ENCODE results near the gene GMDS. TPM values are rescaled to one million over a fixed set of nuclear protein-coding genes. Genes with fewer than 3 reads are reported as not detected.

The GMDS gene
- total RNA-seq, 4 donors from 2014 or later = 3.4 to 7.2 (median 4.6) TPM

DNA sequence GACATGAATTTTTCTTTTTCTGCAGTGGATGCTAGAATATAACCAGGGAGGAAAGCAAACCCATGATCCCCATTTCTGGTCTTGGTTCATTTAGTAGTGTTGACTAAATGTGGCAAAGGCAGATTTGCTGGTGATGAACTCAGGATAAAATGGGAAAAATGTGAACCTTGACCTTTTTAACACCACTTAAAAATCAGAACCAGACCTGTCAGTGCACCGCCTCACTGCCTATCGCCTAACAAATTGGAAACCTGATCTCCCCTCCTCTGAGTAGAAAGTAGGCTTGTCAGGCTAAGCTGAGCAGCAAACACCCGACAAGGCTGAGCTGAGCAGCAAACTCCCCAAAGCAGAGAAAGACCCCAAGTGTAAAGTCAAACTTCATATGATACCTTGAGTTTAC lies 380.9 kb downstream of the GMDS start:
- no peak for TF ChIP-seq POLR2A (IDR thresholded peaks at IDR 0.05)
- TF ChIP-seq, protein P1, sequence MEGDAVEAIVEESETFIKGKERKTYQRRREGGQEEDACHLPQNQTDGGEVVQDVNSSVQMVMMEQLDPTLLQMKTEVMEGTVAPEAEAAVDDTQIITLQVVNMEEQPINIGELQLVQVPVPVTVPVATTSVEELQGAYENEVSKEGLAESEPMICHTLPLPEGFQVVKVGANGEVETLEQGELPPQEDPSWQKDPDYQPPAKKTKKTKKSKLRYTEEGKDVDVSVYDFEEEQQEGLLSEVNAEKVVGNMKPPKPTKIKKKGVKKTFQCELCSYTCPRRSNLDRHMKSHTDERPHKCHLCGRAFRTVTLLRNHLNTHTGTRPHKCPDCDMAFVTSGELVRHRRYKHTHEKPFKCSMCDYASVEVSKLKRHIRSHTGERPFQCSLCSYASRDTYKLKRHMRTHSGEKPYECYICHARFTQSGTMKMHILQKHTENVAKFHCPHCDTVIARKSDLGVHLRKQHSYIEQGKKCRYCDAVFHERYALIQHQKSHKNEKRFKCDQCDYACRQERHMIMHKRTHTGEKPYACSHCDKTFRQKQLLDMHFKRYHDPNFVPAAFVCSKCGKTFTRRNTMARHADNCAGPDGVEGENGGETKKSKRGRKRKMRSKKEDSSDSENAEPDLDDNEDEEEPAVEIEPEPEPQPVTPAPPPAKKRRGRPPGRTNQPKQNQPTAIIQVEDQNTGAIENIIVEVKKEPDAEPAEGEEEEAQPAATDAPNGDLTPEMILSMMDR (IDR thresholded peaks at IDR 0.05 in 4 of 5, conservative IDR thresholded peaks at IDR 0.05 in 1 of 5) = no peak
- Histone ChIP-seq H3K27ac (no peak overlapping the region), H3K27me3 (no peaks in the 10 kb centered on the region), H3K4me1 (no peaks in the 10 kb centered on the region), H3K4me3 (no peak overlapping the region), H3K9me3 (no peaks in the 10 kb centered on the region), H3K36me3 (no peaks in the 10 kb centered on the region)
- in situ Hi-C loops (cut with MboI; ENCODE audit: low sequenced_read_pairs in 4 of 4) (no loop called here), intact Hi-C loops (cut with DNase I; ENCODE audit: low total_unique reads) (no loop called here)
- ATAC-seq = no peak
- DNase-seq = no peak

GRCh38 chr6:1862411-1862810 lies 383.0 kb downstream of the GMDS start:
- no peak for DNase-seq
- no peaks in the 10 kb centered on the region for H3K36me3 ChIP-seq
- no peaks in the 10 kb centered on the region for H3K4me1 ChIP-seq
- no peak for TF ChIP-seq POLR2A (IDR thresholded peaks at IDR 0.05)
- TF ChIP-seq, protein P1 (IDR thresholded peaks at IDR 0.05 in 4 of 5, conservative IDR thresholded peaks at IDR 0.05 in 1 of 5) = no peak
- no peak overlapping the region for H3K27ac ChIP-seq
- no peaks in the 10 kb centered on the region for H3K27me3 ChIP-seq
- ATAC-seq = no peak
- no peaks in the 10 kb centered on the region for H3K9me3 ChIP-seq
- in situ Hi-C loops (cut with MboI; ENCODE audit: low sequenced_read_pairs in 4 of 4) (no loop called here), intact Hi-C loops (cut with DNase I; ENCODE audit: low total_unique reads) (no loop called here)
- no peak overlapping the region for H3K4me3 ChIP-seq

DNA sequence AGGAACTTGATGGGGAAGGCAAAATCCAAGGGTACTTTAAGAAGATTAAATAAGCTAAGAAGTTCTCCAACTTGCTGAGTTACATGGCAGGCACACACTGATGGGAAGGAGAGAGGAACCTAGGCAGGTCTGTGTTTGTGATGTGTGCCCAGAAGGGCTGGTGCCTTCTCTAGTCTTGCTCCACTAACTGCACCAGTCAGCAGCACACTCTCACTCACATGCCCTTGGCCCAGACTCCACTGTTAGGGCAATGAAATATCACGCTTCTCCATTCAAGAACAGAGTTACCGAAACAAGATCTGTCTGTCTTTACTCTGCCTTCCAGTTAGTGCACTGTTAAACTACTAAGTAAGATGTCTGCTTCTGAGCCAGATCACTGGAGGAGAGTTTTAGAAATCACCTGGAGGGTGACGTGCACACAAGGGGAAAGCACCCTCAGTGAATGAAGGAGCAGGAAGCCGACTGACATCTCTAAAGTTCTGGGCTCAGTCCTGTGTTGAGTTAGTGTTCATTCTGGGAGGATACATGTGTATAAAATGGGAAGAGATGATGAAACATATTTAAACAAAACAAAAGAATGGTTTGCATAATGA lies 384.6 kb downstream of the GMDS start:
- H3K9me3 ChIP-seq = no peaks in the 10 kb centered on the region
- TF ChIP-seq POLR2A (IDR thresholded peaks at IDR 0.05) = no peak
- TF ChIP-seq, protein P1 (IDR thresholded peaks at IDR 0.05 in 4 of 5, conservative IDR thresholded peaks at IDR 0.05 in 1 of 5) = no peak
- H3K27ac ChIP-seq = no peak overlapping the region
- no peaks in the 10 kb centered on the region for H3K36me3 ChIP-seq
- DNase-seq = no peak
- in situ Hi-C loops (cut with MboI; ENCODE audit: low sequenced_read_pairs in 4 of 4) (no loop called here), intact Hi-C loops (cut with DNase I; ENCODE audit: low total_unique reads) (no loop called here)
- no peak for ATAC-seq
- H3K27me3 ChIP-seq = no peaks in the 10 kb centered on the region
- no peaks in the 10 kb centered on the region for H3K4me1 ChIP-seq
- no peak overlapping the region for H3K4me3 ChIP-seq

- Histone ChIP-seq H3K27me3 (no peaks in the 10 kb centered on the region), H3K4me1 (no peaks in the 10 kb centered on the region), H3K36me3 (no peaks in the 10 kb centered on the region), H3K9me3 (no peaks in the 10 kb centered on the region), H3K4me3 (no peak overlapping the region), H3K27ac (no peak overlapping the region)
- TF ChIP-seq, protein P1 (IDR thresholded peaks at IDR 0.05 in 4 of 5, conservative IDR thresholded peaks at IDR 0.05 in 1 of 5) = no peak
- TF ChIP-seq POLR2A (IDR thresholded peaks at IDR 0.05) = no peak
- intact Hi-C loops (cut with DNase I; ENCODE audit: low total_unique reads) (no loop called here), in situ Hi-C loops (cut with MboI; ENCODE audit: low sequenced_read_pairs in 4 of 4) (no loop called here)
- no peak for ATAC-seq
- no peak for DNase-seq
Observed at GRCh38 chr6:1858859-1859258, 386.5 kb downstream of the GMDS start.

DNA sequence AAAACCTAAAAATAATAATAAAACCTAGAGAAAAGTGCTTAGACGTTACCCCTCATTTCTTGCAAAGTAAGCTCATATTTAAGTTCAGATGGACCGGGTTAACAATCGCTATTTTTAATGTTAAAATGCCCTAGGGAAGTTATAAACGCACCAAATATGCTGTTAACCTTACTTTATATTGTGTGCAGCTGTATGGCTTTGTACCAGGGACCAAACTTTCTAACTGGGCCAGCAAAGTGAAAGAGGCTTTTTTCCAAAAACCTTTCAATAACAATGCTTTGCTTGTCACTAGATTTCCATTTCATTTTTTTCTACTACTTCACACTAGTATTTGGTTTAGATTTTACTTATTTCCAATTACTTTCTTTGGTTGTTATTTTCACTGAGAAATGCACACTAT lies 387.2 kb downstream of the GMDS start:
- Histone ChIP-seq H3K9me3 (no peaks in the 10 kb centered on the region), H3K27ac (no peak overlapping the region), H3K36me3 (no peaks in the 10 kb centered on the region), H3K4me3 (no peak overlapping the region), H3K4me1 (no peaks in the 10 kb centered on the region), H3K27me3 (no peaks in the 10 kb centered on the region)
- in situ Hi-C loops (cut with MboI; ENCODE audit: low sequenced_read_pairs in 4 of 4) (no loop called here), intact Hi-C loops (cut with DNase I; ENCODE audit: low total_unique reads) (no loop called here)
- no peak for ATAC-seq
- no peak for DNase-seq
- TF ChIP-seq, protein P1 (IDR thresholded peaks at IDR 0.05 in 4 of 5, conservative IDR thresholded peaks at IDR 0.05 in 1 of 5) = no peak
- no peak for TF ChIP-seq POLR2A (IDR thresholded peaks at IDR 0.05)

Measured in gastrocnemius medialis (tissue), 4 donors.